GM18498 (cell line): ENCODE results near the gene MAST1.

Experiments
- ATAC-seq: cut with Tn5 transposase; IDR thresholded peaks from one replicate; pipeline ENCODE4 v1.9.1; 2021; ENCODE audit warnings: mild to moderate bottlenecking, moderate library complexity; ENCODE audit not compliant: unreplicated experiment

Gene MAST1

DNA sequence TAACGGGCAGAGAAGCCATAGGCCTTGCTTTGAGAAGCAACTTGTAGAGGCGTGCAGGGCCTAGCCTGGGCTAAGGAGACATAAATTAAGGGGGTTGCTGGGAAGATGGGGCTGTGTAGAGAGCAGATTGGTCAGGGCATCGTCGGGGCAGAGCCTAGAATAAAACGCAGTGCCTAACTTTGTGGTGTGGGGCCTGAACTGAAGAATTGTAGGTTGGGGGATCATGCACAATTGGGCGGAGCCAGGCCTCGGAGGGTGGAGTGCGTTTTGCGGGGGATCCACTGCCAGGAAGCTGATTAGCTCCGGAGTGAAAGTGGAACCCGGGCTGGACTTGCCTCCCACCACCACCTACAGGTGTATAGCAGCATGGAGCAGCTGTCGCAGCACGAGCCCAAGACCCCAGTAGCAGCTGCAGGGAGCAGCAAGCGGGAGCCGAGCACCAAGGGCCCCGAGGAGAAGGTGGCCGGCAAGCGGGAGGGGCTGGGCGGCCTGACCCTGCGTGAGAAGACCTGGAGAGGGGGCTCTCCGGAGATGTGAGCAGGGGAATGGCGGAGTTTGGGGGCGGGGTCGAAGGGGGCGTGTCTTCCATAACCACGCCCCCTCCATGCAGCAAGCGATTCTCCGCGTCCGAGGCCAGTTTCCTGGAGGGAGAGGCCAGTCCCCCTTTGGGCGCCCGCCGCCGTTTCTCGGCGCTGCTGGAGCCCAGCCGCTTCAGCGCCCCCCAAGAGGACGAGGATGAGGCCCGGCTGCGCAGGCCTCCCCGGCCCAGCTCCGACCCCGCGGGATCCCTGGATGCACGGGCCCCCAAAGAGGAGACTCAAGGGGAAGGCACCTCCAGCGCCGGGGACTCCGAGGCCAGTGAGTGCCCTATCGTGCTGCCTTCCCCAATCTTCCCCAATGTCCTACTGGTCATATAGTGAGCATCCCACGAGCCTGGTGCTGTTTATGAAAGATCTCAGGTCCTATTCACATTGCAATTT lies 29.1 kb downstream of the MAST1 start:
- ATAC-seq, result no peak

DNA sequence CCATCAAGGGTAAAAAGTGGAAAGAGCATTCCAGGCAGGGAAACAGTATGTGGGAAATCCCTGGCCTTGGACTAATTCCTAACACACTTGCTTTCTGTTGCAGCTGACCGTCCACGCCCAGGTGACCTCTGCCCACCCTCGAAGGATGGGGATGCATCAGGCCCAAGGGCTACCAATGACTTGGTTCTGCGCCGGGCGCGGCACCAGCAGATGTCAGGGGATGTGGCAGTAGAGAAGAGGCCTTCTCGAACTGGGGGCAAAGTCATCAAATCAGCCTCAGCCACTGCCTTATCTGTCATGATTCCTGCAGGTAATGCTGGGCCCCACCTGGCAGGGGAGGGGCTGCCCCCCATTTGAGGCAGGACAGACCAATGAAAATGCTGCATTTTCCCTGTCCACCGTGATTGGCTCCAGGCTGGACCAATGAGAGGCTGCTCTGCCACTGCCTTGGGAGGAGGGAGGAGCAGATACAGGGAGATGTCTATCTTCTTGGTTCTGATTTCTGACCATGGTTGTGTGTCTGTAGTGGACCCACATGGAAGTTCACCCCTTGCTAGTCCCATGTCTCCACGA lies 30.3 kb downstream of the MAST1 start:
- no peak for ATAC-seq

DNA sequence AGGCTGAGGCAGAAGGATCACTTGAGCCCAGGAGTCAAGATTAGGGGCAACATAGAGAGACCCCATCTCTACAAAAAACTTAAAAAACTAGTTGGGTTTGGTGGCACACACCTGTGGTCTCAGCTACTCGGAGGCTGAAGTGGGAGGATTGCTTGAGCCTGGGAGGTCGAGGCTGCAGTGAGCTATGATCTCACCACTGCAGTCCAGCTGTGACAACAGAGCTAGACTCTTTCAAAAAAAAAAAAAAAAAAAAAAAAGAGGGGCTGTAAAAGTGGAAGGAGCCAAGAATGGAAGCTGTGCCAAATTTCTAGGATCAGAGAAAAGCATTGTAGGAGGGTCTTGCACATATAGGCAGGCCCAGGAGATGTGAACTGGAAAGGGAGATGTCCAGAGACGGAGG lies 33.4 kb downstream of the MAST1 start:
- ATAC-seq, result no peak

DNA sequence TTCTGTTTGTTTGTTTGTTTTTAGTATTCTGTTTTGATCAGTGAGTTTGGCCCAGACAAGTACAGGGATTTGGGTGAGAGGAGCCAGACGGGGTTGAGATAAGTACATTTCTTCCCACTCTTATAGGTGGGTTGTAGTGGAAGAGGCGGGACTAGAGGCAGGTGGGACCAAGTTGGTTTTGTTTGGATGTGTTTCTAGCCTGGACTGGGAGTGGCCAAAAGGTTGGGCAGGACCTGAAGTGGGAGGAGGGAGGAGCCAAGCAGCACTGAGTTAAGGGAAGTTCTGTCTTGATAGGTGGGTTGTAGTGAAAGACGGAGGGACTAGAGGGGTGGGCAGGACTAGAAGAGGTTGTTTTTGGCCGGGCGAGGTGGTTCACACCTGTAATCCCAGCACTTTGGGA lies 33.9 kb downstream of the MAST1 start:
- no peak for ATAC-seq

DNA sequence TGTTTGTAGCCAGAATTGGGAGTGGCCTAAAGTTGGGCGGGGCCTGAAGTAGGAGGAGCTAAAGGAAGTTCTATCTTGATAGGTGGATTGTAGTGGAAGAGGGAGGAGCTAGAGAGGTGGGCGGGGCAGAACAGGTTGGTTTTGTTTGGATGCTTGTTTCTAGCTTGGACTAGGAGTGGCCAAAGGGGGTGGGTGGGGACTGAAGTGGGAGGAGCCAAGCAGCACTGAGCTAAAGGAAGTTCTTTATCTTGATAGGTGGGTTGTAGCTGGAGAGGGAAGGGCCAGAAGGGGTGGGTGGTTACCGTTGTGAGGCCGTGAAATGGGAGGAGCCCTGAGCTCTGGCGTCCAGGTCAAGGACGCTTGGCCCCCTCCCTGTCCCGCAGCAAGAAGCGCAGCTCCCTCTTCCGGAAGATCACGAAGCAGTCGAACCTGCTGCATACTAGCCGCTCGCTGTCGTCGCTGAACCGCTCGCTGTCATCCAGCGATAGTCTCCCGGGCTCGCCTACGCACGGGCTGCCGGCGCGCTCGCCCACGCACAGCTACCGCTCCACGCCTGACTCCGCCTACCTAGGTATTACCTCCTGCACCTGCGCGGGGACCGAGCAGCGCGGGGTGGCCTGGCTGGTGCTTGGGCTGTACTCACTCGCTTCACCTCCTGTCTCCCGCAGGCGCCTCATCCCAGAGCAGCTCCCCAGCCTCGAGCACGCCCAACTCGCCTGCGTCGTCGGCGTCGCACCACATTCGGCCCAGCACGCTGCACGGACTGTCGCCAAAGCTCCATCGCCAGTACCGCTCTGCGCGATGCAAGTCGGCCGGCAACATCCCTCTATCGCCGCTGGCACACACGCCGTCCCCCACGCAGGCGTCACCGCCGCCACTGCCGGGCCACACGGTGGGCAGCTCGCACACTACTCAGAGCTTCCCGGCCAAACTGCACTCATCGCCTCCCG lies 34.9 kb downstream of the MAST1 start:
- no peak for ATAC-seq

DNA sequence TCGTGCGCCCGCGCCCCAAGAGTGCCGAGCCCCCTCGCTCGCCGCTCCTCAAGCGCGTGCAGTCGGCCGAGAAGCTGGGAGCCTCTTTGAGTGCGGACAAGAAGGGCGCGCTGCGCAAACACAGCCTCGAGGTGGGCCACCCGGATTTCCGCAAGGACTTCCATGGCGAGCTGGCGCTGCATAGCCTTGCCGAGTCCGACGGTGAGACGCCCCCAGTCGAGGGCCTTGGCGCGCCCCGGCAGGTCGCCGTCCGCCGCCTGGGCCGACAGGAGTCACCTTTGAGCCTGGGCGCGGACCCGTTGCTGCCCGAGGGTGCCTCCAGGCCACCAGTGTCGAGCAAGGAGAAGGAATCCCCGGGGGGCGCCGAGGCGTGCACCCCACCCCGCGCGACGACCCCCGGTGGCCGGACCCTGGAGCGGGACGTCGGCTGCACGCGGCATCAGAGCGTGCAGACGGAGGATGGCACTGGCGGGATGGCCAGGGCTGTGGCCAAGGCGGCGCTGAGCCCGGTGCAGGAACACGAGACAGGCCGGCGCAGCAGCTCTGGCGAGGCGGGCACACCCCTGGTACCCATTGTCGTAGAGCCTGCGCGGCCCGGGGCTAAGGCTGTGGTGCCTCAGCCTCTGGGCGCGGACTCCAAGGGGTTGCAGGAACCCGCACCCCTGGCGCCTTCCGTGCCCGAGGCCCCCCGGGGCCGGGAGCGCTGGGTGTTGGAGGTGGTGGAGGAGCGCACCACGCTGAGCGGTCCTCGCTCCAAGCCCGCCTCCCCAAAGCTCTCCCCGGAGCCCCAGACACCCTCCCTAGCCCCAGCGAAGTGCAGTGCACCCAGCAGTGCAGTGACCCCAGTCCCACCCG lies 35.8 kb downstream of the MAST1 start:
- no peak for ATAC-seq

DNA sequence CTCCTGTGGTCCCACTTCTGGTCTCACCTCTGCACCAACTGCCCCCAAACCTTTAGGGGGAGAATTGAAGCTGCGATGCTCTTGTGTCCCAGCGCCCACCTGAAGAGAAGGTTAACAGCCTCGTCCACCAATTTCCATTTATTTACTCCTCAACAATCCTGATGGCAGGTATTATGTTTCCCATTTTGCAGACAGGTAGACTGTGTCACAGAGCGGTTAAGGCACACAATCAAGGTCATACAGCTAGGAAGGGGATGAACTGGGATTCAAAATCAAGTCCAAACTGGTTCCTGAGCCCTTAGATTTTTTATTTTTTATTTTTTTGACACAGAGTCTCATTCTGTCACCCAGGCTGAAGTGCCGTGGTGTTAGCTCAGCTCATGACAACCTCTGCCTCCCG lies 36.8 kb downstream of the MAST1 start:
- ATAC-seq, result no peak

DNA sequence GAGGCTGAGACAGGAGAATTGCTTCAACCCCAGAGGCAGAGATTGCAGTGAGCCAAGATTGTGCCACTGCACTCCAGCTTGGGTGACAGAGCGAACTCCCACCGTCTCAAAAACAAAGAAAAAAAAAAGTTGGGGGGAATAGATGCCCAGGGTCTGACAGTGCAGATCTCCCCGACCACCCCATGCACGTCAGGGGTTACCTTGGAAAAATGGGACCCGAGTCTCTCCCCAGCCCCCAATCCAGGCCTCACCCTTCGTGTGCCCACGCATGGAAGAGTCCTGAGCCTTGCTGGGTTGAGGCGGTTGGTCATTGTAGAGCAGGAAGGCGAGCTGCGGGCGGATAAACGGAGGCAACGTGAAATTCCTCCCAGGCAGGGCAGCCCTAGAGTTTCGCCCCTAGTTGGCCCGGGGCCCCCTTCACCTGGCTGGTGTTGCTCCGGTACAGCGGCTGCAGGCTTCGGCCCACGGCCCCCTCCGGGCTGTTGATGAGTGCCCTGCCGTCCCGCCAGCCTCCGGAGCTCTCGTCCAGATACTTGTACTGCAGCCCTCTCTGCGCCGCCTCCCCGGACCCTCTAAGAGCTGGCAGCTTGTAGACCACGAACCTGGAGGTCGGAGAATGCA lies 42.3 kb downstream of the MAST1 start:
- ATAC-seq, result peak; percentile 28

GRCh38 chr19:12881172-12881808 lies 43.0 kb downstream of the MAST1 start, which contains the start of gene DNASE2:
TSS of gene DNASE2 (minus strand) at chr19:12881449. CDS start at chr19:12881375, 74 bp downstream.
- ATAC-seq, result peak; percentile 80

GRCh38 chr19:12882589-12882988 lies 44.3 kb downstream of the MAST1 start:
- no peak for ATAC-seq

- ATAC-seq, result no peak
Measured at GRCh38 chr19:12884202-12884601, 45.9 kb downstream of the MAST1 start.

DNA sequence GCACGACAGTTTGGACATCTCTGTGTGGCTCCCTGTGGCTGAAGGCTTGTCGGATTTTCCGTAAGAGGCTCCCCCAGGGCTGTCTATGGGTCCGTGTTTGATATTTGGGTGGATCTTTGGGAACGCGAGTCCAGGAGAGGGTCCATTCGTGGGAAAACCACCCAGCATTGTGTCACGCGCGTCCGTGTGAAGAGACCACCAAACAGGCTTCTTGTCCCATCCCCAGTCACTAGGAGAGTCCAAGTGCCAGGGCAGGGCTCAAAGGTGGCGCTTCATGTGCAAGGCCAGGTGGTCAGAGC lies 46.3 kb downstream of the MAST1 start:
- ATAC-seq, result no peak

DNA sequence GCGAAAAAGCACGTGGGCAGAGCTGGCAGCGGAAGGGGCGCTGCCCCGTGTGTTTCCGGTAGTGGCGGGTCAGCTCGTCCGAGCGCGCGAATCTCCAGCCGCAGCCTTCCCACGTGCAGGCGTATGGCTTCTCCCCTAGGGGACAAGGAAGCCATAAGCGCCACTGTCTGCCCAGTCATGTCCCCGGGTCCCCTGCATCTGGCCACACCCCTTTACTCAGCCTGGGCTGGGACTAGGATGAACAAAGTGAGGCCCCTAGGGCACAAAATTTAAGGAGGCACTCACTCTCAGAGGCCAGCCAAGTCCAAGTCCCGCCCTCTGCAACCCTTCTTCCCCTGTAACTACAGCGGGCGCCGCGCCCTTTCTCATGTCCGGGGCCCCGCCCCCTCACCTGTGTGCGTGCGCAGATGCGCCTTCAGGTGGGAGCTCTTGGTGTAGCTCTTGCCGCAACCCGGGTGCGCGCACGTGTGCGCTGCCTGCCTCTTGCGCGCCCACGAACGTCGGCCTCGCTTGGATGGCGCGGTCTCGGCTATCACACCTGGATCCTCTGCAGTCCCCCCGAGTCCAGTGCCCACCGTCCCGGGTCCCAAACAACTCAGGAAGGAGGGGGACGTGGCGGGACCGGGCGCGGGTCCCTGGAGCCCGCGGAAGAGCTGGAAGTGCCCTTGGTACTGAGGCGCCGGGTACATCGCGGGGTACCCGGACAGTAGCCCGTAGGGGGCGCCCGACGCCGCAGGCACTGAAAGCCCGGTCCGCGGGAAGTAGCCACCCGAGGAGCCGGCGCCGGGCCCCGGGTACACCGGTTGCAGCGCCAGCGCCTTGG lies 46.8 kb downstream of the MAST1 start:
- no peak for ATAC-seq

- ATAC-seq, result no peak
Measured at GRCh38 chr19:12885749-12886650, 47.7 kb downstream of the MAST1 start.

GRCh38 chr19:12886651-12886968 lies 48.3 kb downstream of the MAST1 start:
- ATAC-seq, result no peak

GRCh38 chr19:12886969-12887747 lies 48.8 kb downstream of the MAST1 start, which contains the start of gene KLF1:
TSS of gene KLF1 (minus strand) at chr19:12887201. CDS start at chr19:12887140, 61 bp downstream.
- no peak for ATAC-seq
